CD4-positive, alpha-beta T cell (primary cell): Measurements from ENCODE around the gene CRYBG1. TPM values are rescaled to one million over a fixed set of nuclear protein-coding genes. Genes with fewer than 3 reads are reported as not detected.

Experiments
- ATAC-seq: fragments of 200-7000 bp; cut with Tn5 transposase; one replicate; pipeline ENCODE4 v1.10.0; 2022; ENCODE audit warnings: mild to moderate bottlenecking; ENCODE audit not compliant: poor library complexity
- CTCF ChIA-PET: fragments of 350-600 bp; sonication (Branson Sonifier 250); formaldehyde crosslinking; loops from one replicate; lab custom pipeline; 2021; ENCODE audit warnings: antibody characterized with exemption, inconsistent platforms; lab: Charles Lee
- POLR2A ChIA-PET: fragments of 350-600 bp; sonication (Branson Sonifier 250); formaldehyde crosslinking; loops from one replicate; lab custom pipeline; 2021; ENCODE audit warnings: antibody characterized with exemption, inconsistent platforms; lab: Charles Lee
- DNase-seq, 14 experiments: peaks; one replicate each; pipeline ENCODE4 v3.0.0-alpha.2; 2013 to 2020; ENCODE audit warnings: mixed read lengths in 2 of 14
- H3K27ac ChIP-seq, 2 donors: one replicate each; pipeline versions ENCODE4 v1.5.1 to v1.7.0; 2013; ENCODE audit warnings: low read length in 2 of 2, low read depth in 1 of 2, mild to moderate bottlenecking in 1 of 2
- H3K27me3 ChIP-seq, 2 experiments: 1 replicate in 1 of 2; 2 replicates in 1 of 2; pipeline versions ENCODE4 v1.6.1 to v1.7.0; 2013; ENCODE audit warnings: low read length in 2 of 2, control low read depth in 1 of 2, mild to moderate bottlenecking in 1 of 2, moderate library complexity in 1 of 2; ENCODE audit not compliant: insufficient read depth in 2 of 2, control insufficient read depth in 1 of 2
- H3K36me3 ChIP-seq: one replicate; pipeline ENCODE4 v1.6.1; 2013; ENCODE audit warnings: low read length, control low read depth; ENCODE audit not compliant: insufficient read depth
- H3K4me1 ChIP-seq: one replicate; pipeline ENCODE4 v1.6.1; 2013; ENCODE audit warnings: low read length, control low read depth; ENCODE audit not compliant: insufficient read depth
- H3K4me3 ChIP-seq: one replicate; pipeline ENCODE4 v1.5.1; 2013; ENCODE audit warnings: mild to moderate bottlenecking, low read length, moderate library complexity
- H3K9me3 ChIP-seq, 2 experiments: 1 replicate in 1 of 2; 2 replicates in 1 of 2; pipeline versions ENCODE4 v1.6.1 to v1.7.0; 2013; ENCODE audit warnings: low read length in 2 of 2, mild to moderate bottlenecking in 2 of 2, control low read depth in 1 of 2, moderate library complexity in 1 of 2; ENCODE audit not compliant: control insufficient read depth in 1 of 2, insufficient read depth in 1 of 2
- H3K27ac Mint-ChIP-seq: one replicate; pipeline ENCODE4 v1.8.0; 2020; ENCODE audit warnings: mixed read lengths
- H3K27me3 Mint-ChIP-seq: one replicate; pipeline ENCODE4 v1.8.0; 2021; ENCODE audit warnings: mixed read lengths
- H3K36me3 Mint-ChIP-seq: one replicate; pipeline ENCODE4 v1.8.0; 2021; ENCODE audit warnings: low read depth, mixed read lengths
- H3K4me1 Mint-ChIP-seq: one replicate; pipeline ENCODE4 v1.8.0; 2021; ENCODE audit warnings: low read depth, mixed read lengths
- H3K4me3 Mint-ChIP-seq: one replicate; pipeline ENCODE4 v1.8.0; 2020; ENCODE audit warnings: mild to moderate bottlenecking, mixed read lengths
- H3K9me3 Mint-ChIP-seq: one replicate; pipeline ENCODE4 v1.8.0; 2020; ENCODE audit warnings: mixed read lengths
- intact Hi-C, 2 experiments: fragments of 100-400 bp; cut with DNase I in 1 of 2; cut with micrococcal nuclease in 1 of 2; formaldehyde crosslinking; loops; one replicate each; pipeline versions ENCODE4 v1.15.1 to v1.9.0; 2023 to 2025; cut with DNase I, micrococcal nuclease
- total RNA-seq, 174 experiments: library from RNA in 2 of 174; stranded (reverse) in 2 of 174; gene quantifications; one replicate each; pipeline ENCODE4 v1.2.3 and lab custom pipeline; 2021 to 2026
- TF ChIP-seq, protein P1 (sequence below): fragments of 200-600 bp; IDR thresholded peaks from one replicate; pipeline ENCODE4 v1.8.0; 2022; ENCODE audit warnings: antibody characterized with exemption, mild to moderate bottlenecking

CRYBG1 gene
- total RNA-seq, 2 experiments from 2014 or later, result 58.5 to 59.4 TPM

DNA sequence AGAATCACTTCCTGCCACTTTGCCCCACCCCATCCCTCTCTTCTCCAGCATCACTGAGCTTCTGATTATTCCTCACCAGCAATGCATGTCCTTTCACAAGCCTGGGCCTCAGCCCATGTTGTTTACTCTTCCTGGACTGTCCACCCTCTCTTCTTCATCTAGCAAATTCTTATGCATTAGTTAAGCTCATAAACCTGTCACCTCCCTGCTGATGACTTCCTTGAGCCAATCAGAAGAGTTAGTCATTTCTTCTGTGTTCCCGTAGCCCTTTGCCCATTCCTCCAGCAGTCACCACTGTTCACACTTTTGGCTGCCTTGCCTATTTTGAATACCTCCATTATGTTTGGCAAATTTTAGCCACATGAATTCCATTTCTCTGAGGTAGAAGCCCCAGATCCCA, 4.1 kb upstream of the CRYBG1 start:
- H3K27me3 Mint-ChIP-seq, result peaks cover 74% of the 10 kb centered on the region
- POLR2A ChIA-PET, result no interaction called here
- peaks cover 25 to 50% of the 10 kb centered on the region in 2 experiments for H3K27me3 ChIP-seq

DNA sequence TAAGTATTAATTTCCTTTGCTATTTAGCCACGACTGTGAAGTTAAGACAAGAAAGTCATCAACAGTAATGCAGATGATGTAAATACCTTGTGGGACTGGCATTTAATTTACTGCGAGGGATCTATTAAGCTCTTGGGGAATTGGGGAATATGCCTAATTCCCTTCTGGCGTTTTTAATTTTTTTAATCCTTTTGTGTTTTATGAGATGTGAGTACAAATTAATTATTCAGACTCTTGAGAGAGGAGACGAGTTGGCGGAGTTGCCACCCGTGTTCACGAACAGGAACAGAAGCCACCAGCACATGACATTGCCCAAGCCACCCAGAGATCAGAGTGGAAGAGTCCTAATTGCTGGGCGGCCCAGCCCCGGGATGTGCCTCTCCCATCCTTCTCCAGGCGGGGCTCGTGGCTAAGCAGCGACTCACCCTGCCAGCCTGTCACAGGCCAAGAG, 533 bp upstream of the CRYBG1 start:
- no peaks in the 10 kb centered on the region for H3K36me3 Mint-ChIP-seq
- H3K4me3 Mint-ChIP-seq, result peak overlapping the region; percentile 72
- peaks cover 6% of the 10 kb centered on the region for H3K4me1 Mint-ChIP-seq
- ATAC-seq (no peak), DNase-seq (no peak)
- CTCF ChIA-PET, result interaction anchor here (0.9 to 2.8 kb wide), 5 partner anchors 13 to 206 kb away, joined by 3 to 13 read pairs (median 6); no protein-coding TSS in a partner anchor
- H3K27ac ChIP-seq, result no peak overlapping the region
- intact Hi-C loops, result no loop called here
- TF ChIP-seq, protein P1, sequence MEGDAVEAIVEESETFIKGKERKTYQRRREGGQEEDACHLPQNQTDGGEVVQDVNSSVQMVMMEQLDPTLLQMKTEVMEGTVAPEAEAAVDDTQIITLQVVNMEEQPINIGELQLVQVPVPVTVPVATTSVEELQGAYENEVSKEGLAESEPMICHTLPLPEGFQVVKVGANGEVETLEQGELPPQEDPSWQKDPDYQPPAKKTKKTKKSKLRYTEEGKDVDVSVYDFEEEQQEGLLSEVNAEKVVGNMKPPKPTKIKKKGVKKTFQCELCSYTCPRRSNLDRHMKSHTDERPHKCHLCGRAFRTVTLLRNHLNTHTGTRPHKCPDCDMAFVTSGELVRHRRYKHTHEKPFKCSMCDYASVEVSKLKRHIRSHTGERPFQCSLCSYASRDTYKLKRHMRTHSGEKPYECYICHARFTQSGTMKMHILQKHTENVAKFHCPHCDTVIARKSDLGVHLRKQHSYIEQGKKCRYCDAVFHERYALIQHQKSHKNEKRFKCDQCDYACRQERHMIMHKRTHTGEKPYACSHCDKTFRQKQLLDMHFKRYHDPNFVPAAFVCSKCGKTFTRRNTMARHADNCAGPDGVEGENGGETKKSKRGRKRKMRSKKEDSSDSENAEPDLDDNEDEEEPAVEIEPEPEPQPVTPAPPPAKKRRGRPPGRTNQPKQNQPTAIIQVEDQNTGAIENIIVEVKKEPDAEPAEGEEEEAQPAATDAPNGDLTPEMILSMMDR, result no peak
- H3K36me3 ChIP-seq, result no peaks in the 10 kb centered on the region
- H3K4me1 ChIP-seq, result peaks cover 14% of the 10 kb centered on the region
- no peaks in the 10 kb centered on the region for H3K9me3 Mint-ChIP-seq
- H3K27me3 ChIP-seq, result peaks cover 25 to 34% of the 10 kb centered on the region in 2 experiments
- H3K9me3 ChIP-seq, result peaks cover 0 to 4% of the 10 kb centered on the region in 2 experiments
- peak overlapping the region; percentile 35 for H3K4me3 ChIP-seq
- peaks cover 55% of the 10 kb centered on the region for H3K27me3 Mint-ChIP-seq
- no peak overlapping the region for H3K27ac Mint-ChIP-seq
- POLR2A ChIA-PET, result interaction anchor here (1.3 kb wide), 1 partner anchor 34 kb away, joined by 5 read pairs; the partner anchor contains the start of gene ATG5

More for the DNA sequence above, 4.1 kb upstream of the CRYBG1 start:
- Mint-ChIP-seq H3K9me3 (no peaks in the 10 kb centered on the region), H3K4me1 (peaks cover 6% of the 10 kb centered on the region), H3K36me3 (no peaks in the 10 kb centered on the region), H3K4me3 (no peak overlapping the region), H3K27ac (no peak overlapping the region)
- Histone ChIP-seq H3K4me1 (peaks cover 14% of the 10 kb centered on the region), H3K36me3 (no peaks in the 10 kb centered on the region), H3K9me3 (peaks cover 4 to 7% of the 10 kb centered on the region in 2 experiments), H3K4me3 (no peak overlapping the region), H3K27ac (no peak overlapping the region)
- intact Hi-C loops, result no loop called here
- TF ChIP-seq, protein P1, result no peak
- no peak for ATAC-seq
- CTCF ChIA-PET, result no interaction called here
- no peak for DNase-seq

DNA sequence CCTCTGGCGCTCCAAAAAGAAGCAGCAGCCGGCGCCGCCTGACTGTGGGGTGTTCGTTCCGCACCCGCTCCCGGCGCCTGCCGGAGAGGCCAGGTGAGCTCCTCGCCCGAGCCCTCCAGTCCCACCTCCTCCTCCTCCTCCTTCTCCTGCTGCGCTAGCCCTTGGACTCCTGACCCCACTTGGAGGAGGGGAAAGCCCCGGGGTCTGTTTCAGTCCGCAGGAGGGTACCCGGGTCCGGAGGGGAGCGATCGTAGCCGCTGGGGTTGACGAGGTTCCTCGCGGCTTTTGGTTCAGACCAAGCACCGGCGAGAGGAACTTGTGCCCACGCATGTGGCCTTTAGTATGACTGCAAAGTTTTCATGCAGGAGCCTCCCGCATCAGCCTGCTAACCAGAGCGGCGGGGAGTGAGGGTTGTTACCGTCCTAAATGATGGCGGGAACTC, 493 bp downstream of the CRYBG1 start:
- ATAC-seq, result no peak
- H3K27me3 ChIP-seq, result peaks cover 18 to 28% of the 10 kb centered on the region in 2 experiments
- TF ChIP-seq, protein P1, result no peak
- H3K36me3 Mint-ChIP-seq, result no peaks in the 10 kb centered on the region
- peaks cover 44% of the 10 kb centered on the region for H3K27me3 Mint-ChIP-seq
- DNase-seq, result peak in 10 of 14 experiments; percentile 0 to 40 (median 4)
- ChIA-PET POLR2A (interaction anchor here (1.3 kb wide), 1 partner anchor 35 kb away, joined by 5 read pairs; the partner anchor contains the start of gene ATG5), CTCF (interaction anchor here (0.7 to 2.8 kb wide), 16 partner anchors 8 to 667 kb away, joined by 3 to 13 read pairs (median 3); partner anchors contain the start of genes ATG5 and MTRES1)
- no peak overlapping the region for H3K27ac ChIP-seq
- H3K4me3 Mint-ChIP-seq, result peak overlapping the region; percentile 85
- peaks cover 0 to 4% of the 10 kb centered on the region in 2 experiments for H3K9me3 ChIP-seq
- no peak overlapping the region for H3K27ac Mint-ChIP-seq
- intact Hi-C loops, result no loop called here
- no peaks in the 10 kb centered on the region for H3K36me3 ChIP-seq
- H3K4me1 ChIP-seq, result peaks cover 14% of the 10 kb centered on the region
- H3K9me3 Mint-ChIP-seq, result no peaks in the 10 kb centered on the region
- peak overlapping the region; percentile 59 for H3K4me3 ChIP-seq
- H3K4me1 Mint-ChIP-seq, result peaks cover 6% of the 10 kb centered on the region
